Esophagus mucosa (tissue), 1 donor: ENCODE data around the gene PDZK1. TPM values are rescaled to one million over a fixed set of nuclear protein-coding genes. Genes with fewer than 3 reads are reported as not detected.
"Not testable (repeated sequence)": the region's sequence is repeated elsewhere in the genome, so short reads cannot be mapped to it uniquely, and the experiment has no call there.

ENCODE experiments used
- ATAC-seq: fragments of 200-7000 bp; cut with Tn5 transposase; one replicate; pipeline ENCODE4 v1.9.1; 2020
- total RNA-seq: library from RNA; stranded (reverse); gene quantifications from one replicate; pipeline ENCODE4 v1.2.4, GENCODE V29; 2023
- donor health status: DM: yes; HTN: yes; CAD: no.

PDZK1 gene
- total RNA-seq: not detected

DNA sequence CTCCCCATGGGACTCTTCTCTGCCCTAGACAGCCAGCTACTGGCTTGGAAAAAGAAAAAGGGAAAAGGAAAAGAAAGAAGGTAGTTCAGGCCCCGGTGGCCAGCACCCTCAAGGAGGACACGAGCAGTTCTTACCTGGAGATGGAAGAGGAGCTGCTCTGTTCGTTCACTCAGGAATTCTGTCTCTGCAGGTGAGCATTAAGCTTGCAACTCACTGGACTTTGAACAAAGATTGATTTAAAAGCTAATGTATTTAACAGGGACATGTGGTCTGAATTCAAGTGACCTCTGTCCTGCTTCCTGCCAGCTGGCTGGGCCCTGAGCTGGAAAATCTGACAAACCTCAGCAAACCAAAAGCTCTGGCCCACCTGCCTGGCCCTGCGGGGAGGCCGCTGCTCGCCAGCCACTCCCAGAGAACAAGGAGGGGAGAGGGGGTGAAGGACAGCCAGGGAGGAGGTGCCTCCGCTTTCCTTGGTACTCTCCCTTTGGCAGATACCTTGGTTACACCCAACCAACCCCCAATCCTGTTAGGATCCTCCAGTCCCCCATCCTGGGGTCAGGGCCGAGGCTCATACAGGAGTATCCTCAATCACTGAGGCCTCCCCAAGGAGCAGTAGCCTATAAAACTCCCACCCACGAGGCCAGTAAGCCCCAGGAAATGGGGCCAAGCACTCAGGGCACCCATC is at the start of gene PDZK1:
Gene PDZK1, minus strand, starts transcription at position 186 of the 685 bp plus-strand sequence. CDS start 19,347 bp downstream, outside the sequence.
- ATAC-seq: no peak

- no peak for ATAC-seq
These were observed 44.4 kb upstream of the PDZK1 start for GRCh38 chr1:145751491-145752037.

DNA sequence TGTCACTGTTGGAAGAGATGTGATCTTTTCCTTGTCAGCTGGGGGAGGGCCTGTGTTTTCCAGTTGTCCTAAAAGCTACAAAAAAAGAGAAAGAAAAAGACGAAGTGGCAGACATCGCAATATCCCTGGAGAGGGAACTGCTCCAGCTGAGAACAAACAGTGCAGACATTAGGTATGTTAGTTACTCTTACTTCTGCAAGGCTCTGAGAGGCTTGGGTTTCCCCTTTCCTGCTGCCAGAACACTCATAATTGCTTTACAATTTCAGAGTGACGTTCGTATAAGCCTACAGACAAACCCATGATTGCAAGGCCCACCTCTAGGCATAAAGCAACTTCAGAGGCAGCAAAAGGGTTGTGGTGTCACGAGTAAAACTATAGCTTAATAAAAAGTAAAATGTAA is 43.3 kb upstream of the PDZK1 start:
- no peak for ATAC-seq

- no peak for ATAC-seq
These were observed 40.5 kb upstream of the PDZK1 start for GRCh38 chr1:145747398-145748247.

DNA sequence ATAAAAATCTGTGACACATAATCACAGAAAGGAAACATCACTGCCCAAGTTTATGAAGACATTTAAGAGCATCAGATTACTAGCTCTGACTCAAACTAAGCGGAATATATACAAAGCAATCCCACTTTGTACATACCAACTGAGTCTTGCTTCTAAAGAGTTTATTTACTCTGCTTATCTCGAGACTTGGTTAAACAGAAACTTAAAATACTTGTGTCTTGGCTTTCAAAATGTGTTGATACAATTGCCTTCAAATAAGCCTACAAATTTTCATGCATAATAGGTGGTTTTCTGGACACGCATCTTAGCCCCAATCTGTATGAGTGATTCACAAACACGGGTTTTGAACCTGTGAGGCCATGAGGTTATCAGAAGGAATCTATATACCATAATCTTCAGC is 33.1 kb upstream of the PDZK1 start:
- no peak for ATAC-seq

GRCh38 chr1:145736191-145736590 is 29.0 kb upstream of the PDZK1 start:
- peak; percentile 32 for ATAC-seq

DNA sequence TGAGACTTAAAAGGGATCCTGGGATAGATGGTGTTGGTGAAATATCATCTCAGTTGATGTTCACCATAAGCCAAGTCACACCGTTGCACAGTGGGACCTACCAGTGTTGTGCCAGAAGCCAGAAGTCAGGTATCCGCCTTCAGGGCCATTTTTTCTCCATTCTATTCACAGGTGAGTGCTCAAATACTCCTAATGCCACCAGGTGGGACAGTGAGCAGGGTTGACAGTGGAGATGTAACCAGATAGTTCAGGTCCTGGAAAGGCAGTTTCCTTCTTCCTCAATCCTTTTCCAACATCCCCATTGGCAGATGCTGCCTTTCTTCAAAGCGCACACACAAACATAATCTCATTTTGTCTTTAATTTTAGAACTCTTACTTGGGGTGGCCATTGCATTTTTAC is 23.7 kb upstream of the PDZK1 start:
- no peak for ATAC-seq

DNA sequence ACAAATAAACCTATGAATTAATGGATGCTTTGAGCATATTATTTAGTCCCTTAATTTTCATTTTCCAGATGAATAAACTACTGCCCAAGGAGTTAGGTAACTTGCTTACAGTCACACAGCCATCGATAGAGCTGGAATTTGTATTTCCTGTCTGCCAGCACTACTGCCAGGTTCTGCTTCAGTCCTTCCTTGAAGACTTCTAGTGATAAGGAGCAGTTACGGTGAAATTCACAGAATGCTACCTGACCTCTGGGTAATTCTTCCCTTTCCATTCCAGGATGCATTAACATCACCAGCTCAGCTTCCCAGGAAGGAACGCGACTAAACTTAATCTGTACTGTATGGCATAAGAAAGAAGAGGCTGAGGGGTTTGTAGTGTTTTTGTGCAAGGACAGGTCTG is 23.3 kb upstream of the PDZK1 start:
- ATAC-seq: no peak

DNA sequence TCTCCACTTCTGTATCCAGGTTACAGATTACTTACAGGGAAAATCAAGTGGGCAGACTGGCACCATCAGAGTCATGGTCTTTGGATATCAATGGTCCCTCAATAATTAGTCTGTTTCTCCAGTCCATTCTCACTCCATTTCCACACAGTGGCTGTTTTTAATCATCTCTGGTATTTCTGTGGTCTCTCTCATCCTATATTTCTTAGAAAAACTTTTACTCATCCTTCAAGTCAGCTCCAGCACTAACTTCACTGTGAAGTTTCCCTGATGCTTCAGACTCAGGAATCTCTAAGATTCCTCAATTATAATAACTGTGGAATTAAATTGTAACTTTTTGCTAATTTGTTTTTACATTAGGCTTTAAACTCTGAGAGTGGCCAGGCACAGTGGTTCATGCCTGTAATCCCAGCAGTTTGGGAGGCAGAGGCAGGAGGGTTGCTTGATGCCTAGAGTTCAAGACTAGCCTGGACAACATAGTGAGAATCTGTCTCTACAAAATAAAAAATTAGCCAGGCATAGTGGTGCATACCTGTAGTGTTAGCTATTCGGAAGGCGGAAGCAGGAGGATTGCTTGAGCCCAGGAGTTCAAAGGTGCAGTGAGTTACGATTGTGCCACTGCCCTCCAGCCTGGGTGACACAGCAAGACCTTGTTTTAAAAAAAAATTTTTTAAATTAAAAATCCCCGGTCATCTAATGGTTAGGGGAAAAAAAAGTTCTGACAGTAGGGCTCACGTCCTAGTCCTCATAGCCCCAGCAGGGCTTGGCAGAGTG is 22.7 kb upstream of the PDZK1 start:
- ATAC-seq: no peak

- no peak for ATAC-seq
These were observed 22.0 kb upstream of the PDZK1 start for GRCh38 chr1:145729196-145729595.

GRCh38 chr1:145726193-145726592 is 19.0 kb upstream of the PDZK1 start:
- not testable (repeated sequence) for ATAC-seq

DNA sequence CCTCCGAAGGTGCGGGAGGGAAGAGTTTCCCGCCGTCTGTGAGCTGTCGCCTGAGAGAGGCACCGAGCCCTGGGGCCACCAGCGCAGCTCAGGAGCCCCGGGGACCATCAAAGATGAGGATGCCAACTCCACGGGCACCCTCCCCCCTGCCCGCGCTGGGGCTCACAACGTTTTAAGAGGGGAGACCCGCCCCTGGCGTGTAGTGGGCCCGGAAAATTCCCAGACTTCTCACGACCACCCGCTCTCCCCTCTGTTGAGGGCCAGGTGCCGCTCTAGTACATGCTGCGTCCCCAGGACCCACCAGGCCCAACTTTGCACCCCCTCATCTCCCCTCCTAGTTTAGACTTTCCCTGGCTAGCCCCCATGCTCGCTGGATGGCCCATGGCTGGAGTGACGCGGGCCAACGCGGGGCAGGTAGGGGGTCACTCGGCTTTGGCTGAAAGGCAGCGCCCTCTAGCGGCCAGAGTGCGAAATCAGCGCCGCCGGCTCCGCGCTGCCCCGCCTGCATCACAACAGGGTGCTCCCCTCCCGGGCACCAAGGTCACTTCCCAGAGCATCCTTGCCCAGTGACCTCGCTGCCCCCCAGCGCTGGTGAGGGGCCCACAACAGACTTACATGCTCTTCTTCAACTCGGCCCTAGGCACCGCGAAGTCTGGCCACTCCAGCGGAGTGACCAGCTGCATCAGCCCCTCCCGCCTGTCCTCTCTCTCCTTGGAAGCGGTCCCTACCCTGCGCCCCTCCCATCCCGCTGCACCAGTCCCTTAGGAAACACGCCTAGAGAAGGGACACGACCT is 13.9 kb upstream of the PDZK1 start:
- peak; percentile 82 for ATAC-seq

GRCh38 chr1:145720556-145720877 is 13.3 kb upstream of the PDZK1 start:
- peak; percentile 14 for ATAC-seq

DNA sequence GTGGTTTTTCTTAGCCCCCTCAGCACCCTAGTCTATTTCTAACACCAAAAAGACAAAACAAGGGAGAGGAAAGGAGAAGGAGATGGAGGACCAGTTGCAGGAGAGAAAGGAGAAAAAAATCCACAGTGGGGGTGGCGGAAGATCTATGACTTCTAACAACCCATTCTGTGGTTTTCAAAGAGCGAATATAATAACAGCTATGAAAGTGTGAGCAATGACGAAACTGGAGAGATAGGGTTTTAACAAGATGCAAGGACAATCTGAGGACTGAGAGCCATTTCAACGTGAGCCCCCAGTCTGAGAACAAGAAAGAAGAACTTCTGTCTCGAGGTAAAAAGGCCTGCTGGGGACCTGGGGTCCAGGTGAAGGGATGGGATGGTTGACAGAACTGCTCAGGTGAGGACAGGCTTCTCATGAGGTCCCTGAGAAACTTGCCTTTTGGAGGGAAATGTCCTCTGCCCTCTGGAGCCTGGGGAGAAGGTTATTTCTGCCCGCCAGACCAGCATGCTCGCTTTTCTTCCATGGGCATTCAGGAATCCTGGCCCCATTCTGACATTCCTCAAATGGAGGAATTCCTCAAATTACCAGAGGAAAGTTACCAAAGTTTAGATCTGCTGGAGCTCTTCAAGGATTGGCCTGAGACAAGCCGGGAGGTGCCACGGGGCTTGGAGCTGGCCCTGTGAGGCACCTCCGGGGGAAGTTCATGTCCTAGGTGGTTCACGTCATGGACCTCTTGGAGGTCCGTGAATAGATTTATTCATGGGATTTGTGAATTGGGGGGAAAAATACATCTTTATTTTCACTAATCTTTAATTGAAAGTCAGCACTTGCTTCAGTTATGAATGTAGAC is 12.3 kb upstream of the PDZK1 start, which contains the start of gene CD160:
Gene CD160, plus strand, starts transcription at position 270 of the 850 bp plus-strand sequence. CDS start 8,829 bp downstream, outside the sequence.
- ATAC-seq: no peak

GRCh38 chr1:145718465-145718864 is 11.3 kb upstream of the PDZK1 start:
- not testable (repeated sequence) for ATAC-seq

- no peak for ATAC-seq
These were observed 10.7 kb upstream of the PDZK1 start for GRCh38 chr1:145717833-145718232.

DNA sequence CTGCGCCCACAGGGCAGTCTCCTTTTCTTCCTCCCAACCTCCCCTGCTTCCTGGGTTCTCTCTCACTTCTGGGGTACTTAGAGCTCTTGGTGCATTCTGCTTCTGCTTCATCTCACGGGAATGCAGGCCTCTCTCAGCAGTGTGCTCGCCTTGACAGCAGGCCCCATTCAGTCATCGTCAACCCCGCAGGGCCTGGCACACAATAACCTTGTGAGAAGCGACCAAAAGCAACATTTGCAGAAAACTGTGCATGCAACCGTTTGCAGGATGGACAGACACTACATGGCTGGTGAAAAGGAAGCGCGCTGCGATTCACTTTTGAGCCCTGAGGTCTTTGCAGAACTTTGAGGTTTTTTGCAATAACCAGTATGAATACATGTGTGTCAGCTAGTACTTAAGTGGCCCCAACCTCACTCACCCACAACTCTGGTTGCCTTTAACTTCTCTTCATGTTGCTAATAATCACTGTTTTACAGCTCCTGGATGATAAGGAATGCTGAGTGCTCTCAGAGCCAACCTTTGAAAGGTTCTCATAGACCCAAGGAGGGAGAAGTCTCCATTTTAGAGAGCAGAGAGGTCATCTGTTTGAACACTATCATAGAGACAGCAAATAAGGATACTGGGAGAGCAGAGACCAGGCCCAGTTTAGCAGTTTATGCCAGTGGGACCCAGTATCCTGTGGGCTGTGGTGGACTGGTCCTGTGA is 9.6 kb upstream of the PDZK1 start:
- ATAC-seq: no peak

- no peak for ATAC-seq
These were observed 7.5 kb upstream of the PDZK1 start for GRCh38 chr1:145714524-145715111.

- no peak for ATAC-seq
These were observed 4.1 kb upstream of the PDZK1 start for GRCh38 chr1:145711213-145711651.
